Hematopoietic multipotent progenitor cell treated with erythropoietin and hydrocortisone succinate and interleukin-3 and kit ligand, for 15 days (in vitro differentiated cells): ENCODE data around the gene GABBR1.
"Not testable (repeated sequence)": the region's sequence is repeated elsewhere in the genome, so short reads cannot be mapped to it uniquely, and the experiment has no call there.

Experiments
- DNase-seq: peaks from one replicate; pipeline ENCODE4 v3.0.0-alpha.2; 2015; ENCODE audit warnings: low spot score

GABBR1 gene

GRCh38 chr6:29632789-29633533 lies at the start of gene GABBR1:
Gene GABBR1 (minus strand): TSS chr6:29633183. CDS start chr6:29632385, 798 bp downstream.
- no peak for DNase-seq

- DNase-seq, result no peak
Observed at GRCh38 chr6:29681811-29682210, 48.8 kb upstream of the GABBR1 start.

- DNase-seq, result no peak
Observed at GRCh38 chr6:29680904-29681303, 47.9 kb upstream of the GABBR1 start, which contains the start of gene ZFP57. Gene ZFP57 (minus strand): TSS chr6:29681152. CDS start chr6:29677003, 4,149 bp downstream.

- DNase-seq, result no peak
Observed at GRCh38 chr6:29680416-29680815, 47.4 kb upstream of the GABBR1 start.

- DNase-seq, result no peak
Observed at GRCh38 chr6:29679962-29680361, 47.0 kb upstream of the GABBR1 start.

GRCh38 chr6:29678114-29678513 lies 45.1 kb upstream of the GABBR1 start:
- DNase-seq, result no peak

GRCh38 chr6:29676981-29677601 lies 44.1 kb upstream of the GABBR1 start:
- DNase-seq, result no peak

- DNase-seq, result no peak
Observed at GRCh38 chr6:29675561-29675960, 42.6 kb upstream of the GABBR1 start.

- DNase-seq, result no peak
Observed at GRCh38 chr6:29674008-29674407, 41.0 kb upstream of the GABBR1 start.

GRCh38 chr6:29673161-29673560 lies 40.2 kb upstream of the GABBR1 start:
- DNase-seq, result no peak

- DNase-seq, result not testable (repeated sequence)
Observed at GRCh38 chr6:29672116-29672515, 39.1 kb upstream of the GABBR1 start.

- no peak for DNase-seq
Observed at GRCh38 chr6:29671026-29671425, 38.0 kb upstream of the GABBR1 start.

- DNase-seq, result no peak
Observed at GRCh38 chr6:29667158-29667557, 34.2 kb upstream of the GABBR1 start.

- no peak for DNase-seq
Observed at GRCh38 chr6:29666826-29667130, 33.8 kb upstream of the GABBR1 start.

- DNase-seq, result no peak
Observed at GRCh38 chr6:29665942-29666825, 33.2 kb upstream of the GABBR1 start.

- no peak for DNase-seq
Observed at GRCh38 chr6:29663300-29664042, 30.5 kb upstream of the GABBR1 start.

GRCh38 chr6:29661502-29662141 lies 28.6 kb upstream of the GABBR1 start:
- DNase-seq, result not testable (repeated sequence)

GRCh38 chr6:29661071-29661470 lies 28.1 kb upstream of the GABBR1 start:
- no peak for DNase-seq

GRCh38 chr6:29656798-29657197 lies 23.8 kb upstream of the GABBR1 start, which contains the start of gene MOG:
Gene MOG (plus strand): TSS chr6:29657092. CDS start chr6:29657210, 118 bp downstream.
- no peak for DNase-seq

- no peak for DNase-seq
Observed at GRCh38 chr6:29656157-29656556, 23.2 kb upstream of the GABBR1 start.

- no peak for DNase-seq
Observed at GRCh38 chr6:29655658-29656057, 22.7 kb upstream of the GABBR1 start.
